A673 (cell line): ENCODE data around the gene SP140L. TPM values are rescaled to one million over a fixed set of nuclear protein-coding genes. Genes with fewer than 3 reads are reported as not detected.

ENCODE experiments used
- BruUV-seq: library from RNA; stranded (reverse); fragments of 400-500 nt; replicated peaks from 2 replicates; lab custom pipeline; 2021; lab: Mats Ljungman, UMichigan
- CTCF ChIA-PET: fragments of 300-600 bp; sonication (Branson Sonifier 250); formaldehyde crosslinking; loops from one replicate; lab custom pipeline; 2022; ENCODE audit warnings: antibody characterized with exemption; lab: Charles Lee
- POLR2A ChIA-PET: fragments of 300-600 bp; sonication (Branson Sonifier 250); formaldehyde crosslinking; loops from one replicate; lab custom pipeline; 2022; ENCODE audit warnings: antibody characterized with exemption; ENCODE audit not compliant: low non-redundant PET; lab: Charles Lee
- DNase-seq: peaks from one replicate; pipeline ENCODE4 v3.0.0-alpha.2; 2015; ENCODE audit warnings: low spot score
- H3K27ac ChIP-seq: fragments of 200-600 bp; sonication (generic); 2 replicates; pipeline ENCODE4 v1.5.1; 2016; ENCODE audit warnings: mixed run types, low read depth, mild to moderate bottlenecking, mixed read lengths, antibody characterized with exemption, low read length; ENCODE audit not compliant: poor library complexity, severe bottlenecking
- H3K27me3 ChIP-seq: fragments of 200-600 bp; sonication (generic); replicated peaks from 2 replicates; pipeline ENCODE4 v1.6.1; 2017; ENCODE audit warnings: mixed run types, low read depth, mild to moderate bottlenecking, mixed read lengths, antibody characterized with exemption, low read length; ENCODE audit not compliant: insufficient read depth, poor library complexity
- H3K36me3 ChIP-seq: fragments of 200-600 bp; sonication (generic); 2 replicates; pipeline ENCODE4 v1.6.1; 2016; ENCODE audit warnings: mixed run types, mild to moderate bottlenecking, mixed read lengths, antibody characterized with exemption, low read length; ENCODE audit not compliant: insufficient read depth, poor library complexity, severe bottlenecking
- H3K4me1 ChIP-seq: fragments of 200-600 bp; sonication (generic); 2 replicates; pipeline ENCODE4 v1.6.1; 2017; ENCODE audit warnings: mixed run types, mild to moderate bottlenecking, mixed read lengths, antibody characterized with exemption, low read length; ENCODE audit not compliant: insufficient read depth, poor library complexity, severe bottlenecking
- H3K4me3 ChIP-seq: fragments of 200-600 bp; sonication (generic); 2 replicates; pipeline ENCODE4 v1.5.1; 2016; ENCODE audit warnings: low read depth, mixed run types, mild to moderate bottlenecking, mixed read lengths, low read length; ENCODE audit not compliant: poor library complexity, severe bottlenecking
- H3K9me3 ChIP-seq: fragments of 200-600 bp; sonication (generic); 2 replicates; pipeline ENCODE4 v1.6.1; 2016; ENCODE audit warnings: mixed run types, low read depth, mild to moderate bottlenecking, mixed read lengths, antibody characterized with exemption, low read length; ENCODE audit not compliant: poor library complexity, severe bottlenecking
- CTCF ChIP-seq: fragments of 300-800, 200-600 bp; sonication (generic); conservative IDR thresholded peaks from 2 replicates; pipeline ENCODE4 v1.5.1; 2017; ENCODE audit warnings: low read depth, mild to moderate bottlenecking, antibody characterized with exemption, low read length, moderate library complexity, mixed read lengths
- EZH2 ChIP-seq: fragments of 200-600 bp; sonication (generic); IDR thresholded peaks from 2 replicates; pipeline ENCODE4 v1.6.1; 2017; ENCODE audit warnings: borderline replicate concordance, low read depth, mild to moderate bottlenecking, mixed read lengths, antibody characterized with exemption, low read length; ENCODE audit not compliant: poor library complexity, severe bottlenecking
- intact Hi-C: fragments of 100-400 bp; cut with micrococcal nuclease; formaldehyde crosslinking; loops from one replicate; pipeline ENCODE4 v1.10.0; 2022; ENCODE audit not compliant: unreplicated experiment
- total RNA-seq: library from RNA; stranded (reverse); gene quantifications from 2 replicates; pipeline ENCODE4 v1.2.3, GENCODE V29; 2021

SP140L gene
- total RNA-seq, 1 experiment from 2014 or later, result 0.37 TPM

GRCh38 chr2:230382108-230382507 is 55.1 kb downstream of the SP140L start:
- ChIA-PET CTCF (no interaction called here), POLR2A (no interaction called here)
- no peaks in the 10 kb centered on the region for H3K4me1 ChIP-seq
- no TSS peak for BruUV-seq
- TF ChIP-seq EZH2, result no peak
- TF ChIP-seq CTCF, result no peak
- intact Hi-C loops, result no loop called here
- H3K4me3 ChIP-seq, result no peak overlapping the region
- H3K27ac ChIP-seq, result no peak overlapping the region
- H3K9me3 ChIP-seq, result no peaks in the 10 kb centered on the region
- H3K36me3 ChIP-seq, result no peaks in the 10 kb centered on the region
- H3K27me3 ChIP-seq, result peaks cover 7% of the 10 kb centered on the region
- DNase-seq, result no peak

DNA sequence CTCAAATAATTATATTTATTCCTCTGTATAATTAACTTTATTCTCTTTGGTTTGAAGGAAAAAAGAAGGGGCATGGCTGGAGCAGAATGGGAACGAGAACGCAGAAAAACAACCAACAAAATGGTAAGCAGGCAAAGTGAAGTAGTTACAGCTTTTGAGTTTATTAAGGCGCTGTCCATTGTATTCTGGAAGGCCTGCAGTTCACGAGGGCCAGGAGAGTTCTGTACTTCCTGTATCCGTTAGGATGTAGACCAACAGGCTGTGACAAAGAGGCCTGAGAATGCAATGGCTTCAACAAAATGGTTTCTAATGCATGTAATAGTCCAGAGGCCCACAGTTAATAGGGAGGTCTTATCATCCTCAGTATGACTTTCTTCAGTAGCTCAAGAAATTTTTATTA is 56.5 kb downstream of the SP140L start:
- ChIA-PET CTCF (no interaction called here), POLR2A (no interaction called here)
- no peak overlapping the region for H3K27ac ChIP-seq
- peaks cover 10% of the 10 kb centered on the region for H3K27me3 ChIP-seq
- no peaks in the 10 kb centered on the region for H3K4me1 ChIP-seq
- no TSS peak for BruUV-seq
- TF ChIP-seq CTCF, result no peak
- no peak for TF ChIP-seq EZH2
- intact Hi-C loops, result no loop called here
- no peaks in the 10 kb centered on the region for H3K36me3 ChIP-seq
- no peak overlapping the region for H3K4me3 ChIP-seq
- no peaks in the 10 kb centered on the region for H3K9me3 ChIP-seq
- no peak for DNase-seq

DNA sequence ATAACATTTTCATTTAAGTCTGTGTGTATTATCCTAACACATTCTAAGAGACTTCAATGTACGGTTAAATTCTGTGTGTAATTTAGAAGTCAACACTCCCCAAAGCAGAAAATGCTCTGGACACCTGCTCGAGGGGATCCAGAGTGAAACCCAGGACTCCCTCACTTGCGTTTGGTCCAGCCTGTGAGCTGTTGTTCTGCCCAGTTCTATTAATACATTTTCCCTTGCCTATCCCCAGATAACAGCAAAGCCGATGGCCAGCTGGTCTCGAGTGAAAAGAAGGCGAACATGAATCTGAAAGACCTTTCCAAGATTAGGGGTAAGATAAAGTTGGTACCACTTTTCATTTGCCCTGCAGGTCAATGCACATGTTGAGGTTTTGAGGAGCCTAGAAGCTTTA is 58.0 kb downstream of the SP140L start:
- intact Hi-C loops, result no loop called here
- DNase-seq, result no peak
- POLR2A ChIA-PET, result no interaction called here
- H3K4me3 ChIP-seq, result no peak overlapping the region
- no TSS peak for BruUV-seq
- H3K27ac ChIP-seq, result no peak overlapping the region
- CTCF ChIA-PET, result no interaction called here
- H3K4me1 ChIP-seq, result no peaks in the 10 kb centered on the region
- H3K9me3 ChIP-seq, result no peaks in the 10 kb centered on the region
- H3K36me3 ChIP-seq, result no peaks in the 10 kb centered on the region
- H3K27me3 ChIP-seq, result peaks cover 14% of the 10 kb centered on the region
- TF ChIP-seq CTCF (no peak), EZH2 (no peak)
